AG10803 (cell line): Measurements from ENCODE around the gene SPATA16.
"Not testable (repeated sequence)": the region's sequence is repeated elsewhere in the genome, so short reads cannot be mapped to it uniquely, and the experiment has no call there.

Experiments
- DNase-seq: peaks from one replicate; pipeline ENCODE4 v3.0.0; 2010; ENCODE audit warnings: low read depth
- H3K4me3 ChIP-seq: 2 replicates; pipeline ENCODE4 v1.5.1; 2011; ENCODE audit warnings: mild to moderate bottlenecking, low read length, control low read depth
- TF ChIP-seq, protein P1 (sequence below): conservative IDR thresholded peaks from 2 replicates; pipeline ENCODE4 v1.5.1; 2011; ENCODE audit warnings: mild to moderate bottlenecking, low read length, control low read depth, inconsistent platforms

SPATA16 gene

DNA sequence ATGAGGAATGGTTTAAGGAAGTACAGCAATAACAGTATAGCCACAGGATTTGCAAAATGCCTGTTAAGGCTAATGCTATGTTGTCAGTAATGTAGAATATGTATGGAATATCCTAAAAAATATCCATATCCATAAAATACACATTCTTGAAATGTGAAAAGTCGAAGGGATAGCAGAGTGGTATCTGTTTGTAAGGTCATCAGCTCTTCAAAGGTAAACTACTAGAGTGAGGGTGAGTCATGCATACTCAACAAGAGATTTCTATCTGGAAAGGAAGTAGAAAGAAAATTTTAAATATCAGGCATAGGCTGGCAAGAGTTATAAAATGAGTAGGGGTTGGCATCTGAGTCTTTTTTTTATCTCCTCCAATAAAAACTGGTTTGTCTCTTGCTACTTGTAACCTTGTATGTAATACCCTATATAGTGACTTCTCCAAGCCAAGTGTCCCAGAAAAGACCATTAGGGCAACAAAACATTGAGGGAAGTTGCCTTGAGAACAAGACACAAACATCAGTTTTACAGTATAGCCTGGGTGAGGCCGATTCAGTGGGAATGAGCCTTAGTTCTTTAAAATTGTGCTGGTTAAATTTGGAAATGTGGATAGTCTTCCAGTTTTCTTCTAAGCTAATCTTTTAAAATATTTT is 103.1 kb downstream of the SPATA16 start:
- DNase-seq, result no peak
- H3K4me3 ChIP-seq, result no peak overlapping the region
- TF ChIP-seq, protein P1, sequence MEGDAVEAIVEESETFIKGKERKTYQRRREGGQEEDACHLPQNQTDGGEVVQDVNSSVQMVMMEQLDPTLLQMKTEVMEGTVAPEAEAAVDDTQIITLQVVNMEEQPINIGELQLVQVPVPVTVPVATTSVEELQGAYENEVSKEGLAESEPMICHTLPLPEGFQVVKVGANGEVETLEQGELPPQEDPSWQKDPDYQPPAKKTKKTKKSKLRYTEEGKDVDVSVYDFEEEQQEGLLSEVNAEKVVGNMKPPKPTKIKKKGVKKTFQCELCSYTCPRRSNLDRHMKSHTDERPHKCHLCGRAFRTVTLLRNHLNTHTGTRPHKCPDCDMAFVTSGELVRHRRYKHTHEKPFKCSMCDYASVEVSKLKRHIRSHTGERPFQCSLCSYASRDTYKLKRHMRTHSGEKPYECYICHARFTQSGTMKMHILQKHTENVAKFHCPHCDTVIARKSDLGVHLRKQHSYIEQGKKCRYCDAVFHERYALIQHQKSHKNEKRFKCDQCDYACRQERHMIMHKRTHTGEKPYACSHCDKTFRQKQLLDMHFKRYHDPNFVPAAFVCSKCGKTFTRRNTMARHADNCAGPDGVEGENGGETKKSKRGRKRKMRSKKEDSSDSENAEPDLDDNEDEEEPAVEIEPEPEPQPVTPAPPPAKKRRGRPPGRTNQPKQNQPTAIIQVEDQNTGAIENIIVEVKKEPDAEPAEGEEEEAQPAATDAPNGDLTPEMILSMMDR, result no peak

DNA sequence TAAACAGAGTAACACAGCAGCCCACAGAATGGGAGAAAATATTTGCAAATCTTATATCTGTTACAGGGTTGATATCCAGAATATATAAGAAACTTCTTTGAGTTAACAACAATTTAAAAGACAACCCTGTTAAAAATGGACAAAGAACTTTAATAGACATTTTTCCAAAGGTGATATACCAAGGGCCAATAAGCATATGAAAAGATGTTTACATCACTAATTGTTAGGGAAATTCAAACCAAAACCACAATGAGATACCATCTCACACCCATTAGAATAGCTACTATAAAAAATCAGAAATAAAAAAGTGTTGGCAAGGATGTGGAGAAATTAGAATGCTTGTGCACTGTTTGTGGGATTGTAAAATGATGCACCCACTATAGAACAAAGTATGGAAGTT is 110.8 kb downstream of the SPATA16 start:
- TF ChIP-seq, protein P1, result no peak
- DNase-seq, result no peak
- H3K4me3 ChIP-seq, result no peak overlapping the region

GRCh38 chr3:173028351-173028750 is 112.7 kb downstream of the SPATA16 start:
- DNase-seq, result no peak
- TF ChIP-seq, protein P1, result no peak
- H3K4me3 ChIP-seq, result no peak overlapping the region

GRCh38 chr3:173027429-173027828 is 113.6 kb downstream of the SPATA16 start:
- no peak for DNase-seq
- H3K4me3 ChIP-seq, result no peak overlapping the region
- TF ChIP-seq, protein P1, result no peak

- TF ChIP-seq, protein P1, result no peak
- H3K4me3 ChIP-seq, result no peak overlapping the region
- no peak for DNase-seq
Observed at GRCh38 chr3:173025941-173026340, 115.1 kb downstream of the SPATA16 start.

- H3K4me3 ChIP-seq, result no peak overlapping the region
- TF ChIP-seq, protein P1, result no peak
- no peak for DNase-seq
Observed at GRCh38 chr3:173021547-173022185, 119.4 kb downstream of the SPATA16 start.

DNA sequence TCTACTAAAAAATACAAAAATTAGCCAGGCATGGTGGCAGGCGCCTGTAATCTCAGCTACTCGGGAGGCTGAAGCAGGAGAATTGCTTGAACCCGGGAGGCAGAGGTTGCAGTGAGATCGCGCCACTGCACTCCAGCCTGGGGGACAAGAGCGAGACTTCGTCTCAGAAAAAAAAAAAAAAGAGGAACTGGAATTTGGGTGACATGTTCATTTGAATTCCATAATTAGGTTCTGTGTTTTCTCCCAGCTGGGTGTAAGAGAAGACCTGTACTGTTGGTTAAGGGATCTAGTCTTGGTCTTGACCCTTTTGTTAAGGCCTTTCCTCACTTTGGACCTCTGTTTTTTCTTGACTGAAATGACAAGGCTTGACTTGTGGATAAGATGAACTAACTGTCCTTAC is 120.9 kb downstream of the SPATA16 start:
- H3K4me3 ChIP-seq, DNase-seq: not testable (repeated sequence)
